NCI-H2081 (cell line): Measurements from ENCODE around the gene PTGFR.

Experiments used
- DNase-seq, 2 experiments: peaks; one replicate each; lab custom pipeline; 2025; lab: John Stamatoyannopoulos, UW

The PTGFR gene

GRCh38 chr1:78520843-78521242 lies 30.1 kb downstream of the PTGFR start:
- DNase-seq = no peak

DNA sequence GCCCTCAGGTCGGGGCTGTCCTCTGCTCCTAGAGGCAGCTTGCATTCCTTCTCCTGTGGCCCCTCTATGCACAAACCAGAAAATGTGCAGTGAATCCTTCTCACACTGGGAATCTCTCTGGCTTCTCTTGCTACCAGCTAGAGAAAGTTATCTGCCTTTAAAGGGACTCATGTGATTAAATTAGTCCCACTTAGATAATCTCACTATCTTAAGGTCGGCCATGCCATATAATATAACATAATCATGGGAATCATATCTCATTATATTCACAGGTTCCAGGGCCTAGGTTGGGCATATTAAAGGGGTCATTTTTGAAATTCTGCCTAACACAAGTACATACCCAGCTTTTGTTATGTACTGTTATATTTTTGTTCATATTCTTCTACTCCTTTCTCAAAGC lies 31.4 kb downstream of the PTGFR start:
- DNase-seq = no peak

DNA sequence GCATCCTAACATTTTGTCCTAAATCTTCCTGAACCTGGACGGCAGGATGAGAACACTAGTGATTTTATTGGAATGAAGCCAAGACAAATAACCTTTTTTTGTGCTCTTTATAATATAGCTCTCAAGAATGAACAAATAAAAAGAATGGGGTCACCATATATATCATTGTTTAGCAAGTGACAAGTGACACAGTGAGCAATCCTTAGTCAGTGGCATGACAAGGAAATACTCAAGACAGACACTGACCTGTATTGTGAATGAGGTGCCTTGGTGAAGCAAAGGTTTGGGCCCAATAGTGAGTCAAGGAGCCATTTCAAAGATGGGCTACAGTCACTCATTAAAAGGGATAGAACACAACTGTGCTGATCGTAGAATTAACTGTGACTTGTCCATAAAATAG lies 35.7 kb downstream of the PTGFR start:
- no peak for DNase-seq

DNA sequence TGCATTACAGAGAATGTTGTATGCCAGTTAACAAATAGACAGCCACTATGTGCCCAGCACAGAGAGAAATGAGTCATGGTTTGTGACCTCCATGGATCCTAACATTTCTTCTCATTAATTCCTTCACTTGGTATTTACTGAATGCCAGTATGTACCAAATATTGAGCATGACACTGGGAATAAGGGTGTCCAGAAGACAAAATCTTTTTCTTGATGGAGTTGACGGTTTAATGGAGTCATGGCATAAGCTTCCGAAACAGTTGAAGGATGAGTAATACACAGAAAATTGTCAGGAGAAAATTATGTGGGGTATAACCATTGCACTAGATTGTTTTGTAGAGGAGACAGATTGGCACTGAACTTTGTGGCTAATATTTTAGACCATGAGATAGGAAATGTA lies 36.9 kb downstream of the PTGFR start:
- no peak for DNase-seq

DNA sequence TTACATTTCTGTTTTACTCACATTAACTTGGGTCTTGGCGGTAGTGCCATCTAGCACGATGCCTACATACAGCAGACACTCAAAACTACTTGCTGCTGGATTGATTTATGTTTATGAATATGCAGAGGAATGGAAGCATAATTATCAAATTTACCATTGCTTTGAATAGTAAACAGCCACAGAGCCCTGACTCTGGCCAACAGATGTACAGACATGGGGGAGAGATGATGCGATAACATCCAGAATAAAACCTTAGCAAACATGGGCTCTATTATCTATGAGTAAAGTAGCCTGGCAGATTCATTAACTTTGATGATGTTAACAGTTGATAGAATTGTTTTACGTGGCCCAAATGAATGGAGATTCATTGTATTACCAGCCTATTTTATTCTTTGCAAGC lies 42.8 kb downstream of the PTGFR start:
- DNase-seq = no peak

- no peak for DNase-seq
These were observed 44.5 kb downstream of the PTGFR start for GRCh38 chr1:78535286-78535685.

DNA sequence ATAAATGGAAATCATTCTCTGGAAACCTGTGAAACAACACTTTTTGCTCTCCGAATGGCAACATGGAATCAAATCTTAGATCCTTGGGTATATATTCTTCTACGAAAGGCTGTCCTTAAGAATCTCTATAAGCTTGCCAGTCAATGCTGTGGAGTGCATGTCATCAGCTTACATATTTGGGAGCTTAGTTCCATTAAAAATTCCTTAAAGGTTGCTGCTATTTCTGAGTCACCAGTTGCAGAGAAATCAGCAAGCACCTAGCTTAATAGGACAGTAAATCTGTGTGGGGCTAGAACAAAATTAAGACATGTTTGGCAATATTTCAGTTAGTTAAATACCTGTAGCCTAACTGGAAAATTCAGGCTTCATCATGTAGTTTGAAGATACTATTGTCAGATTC lies 45.7 kb downstream of the PTGFR start:
- no peak for DNase-seq

- DNase-seq = no peak
These were observed 49.3 kb downstream of the PTGFR start for GRCh38 chr1:78540048-78540447.

DNA sequence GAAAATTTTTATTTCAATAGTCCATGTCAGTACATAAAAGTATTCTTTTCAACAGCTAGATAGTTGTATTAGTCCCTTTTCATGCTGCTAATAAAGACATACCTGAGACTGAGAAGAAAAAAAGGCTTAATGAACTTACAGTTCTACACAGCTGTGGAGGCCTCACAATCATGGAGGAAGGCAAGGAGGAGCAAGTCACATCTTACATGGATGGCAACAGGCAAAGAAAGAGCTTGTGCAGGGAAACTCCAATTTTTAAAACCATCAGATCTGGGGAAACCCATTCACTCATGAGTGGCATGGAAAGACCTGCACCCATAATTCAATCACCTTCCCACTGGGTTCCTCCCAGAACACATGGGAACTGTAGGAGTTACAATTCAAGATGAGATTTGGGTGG lies 50.7 kb downstream of the PTGFR start:
- DNase-seq = no peak

GRCh38 chr1:78543941-78544643 lies 53.3 kb downstream of the PTGFR start:
- no peak for DNase-seq

DNA sequence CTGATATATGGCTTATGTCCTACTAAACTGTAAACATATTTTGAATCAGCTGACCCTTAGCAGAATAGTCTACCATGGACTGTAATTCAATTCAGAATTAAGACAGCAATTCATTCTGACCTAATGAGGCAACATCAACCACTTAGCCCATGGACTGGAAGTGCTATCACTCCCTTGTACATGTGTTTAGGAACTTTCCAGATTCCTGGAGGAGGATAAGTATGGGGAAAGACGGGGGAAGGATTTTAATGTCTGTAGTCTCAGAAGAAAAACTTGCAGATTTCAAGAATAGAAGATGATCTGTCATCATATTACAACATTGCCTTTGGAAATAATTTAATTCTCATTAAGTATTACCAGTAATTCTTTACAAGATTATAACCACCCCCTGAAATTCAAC lies 56.3 kb downstream of the PTGFR start:
- DNase-seq = no peak

- no peak for DNase-seq
These were observed 58.6 kb downstream of the PTGFR start for GRCh38 chr1:78549331-78549730.

GRCh38 chr1:78549891-78550290 lies 59.1 kb downstream of the PTGFR start:
- DNase-seq = no peak

- DNase-seq = no peak
These were observed 63.1 kb downstream of the PTGFR start for GRCh38 chr1:78553859-78554258.

GRCh38 chr1:78554840-78555239 lies 64.1 kb downstream of the PTGFR start:
- no peak for DNase-seq

- no peak for DNase-seq
These were observed 68.9 kb downstream of the PTGFR start for GRCh38 chr1:78559680-78560079.

GRCh38 chr1:78560811-78561210 lies 70.0 kb downstream of the PTGFR start:
- no peak for DNase-seq

- no peak for DNase-seq
These were observed 71.1 kb downstream of the PTGFR start for GRCh38 chr1:78561856-78562255.

DNA sequence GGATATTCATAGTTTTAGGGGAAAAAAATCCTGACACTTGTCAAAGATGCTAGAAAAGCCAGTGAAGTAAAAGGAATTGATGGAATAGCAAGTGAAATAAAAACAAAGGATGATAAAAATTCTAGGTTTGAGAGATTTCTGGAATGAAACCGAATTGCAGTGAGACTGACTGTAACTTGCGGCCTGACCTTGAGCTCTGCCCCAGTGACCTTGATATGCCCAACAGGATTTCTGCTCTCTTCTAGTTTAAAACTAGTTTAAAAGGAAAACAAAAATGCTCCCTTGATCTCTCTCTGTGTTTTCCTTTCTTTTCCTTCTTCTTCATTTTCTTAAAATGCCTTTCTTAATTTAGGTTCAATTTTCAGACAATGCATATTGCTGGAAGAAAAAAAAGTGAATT lies 74.6 kb downstream of the PTGFR start:
- no peak for DNase-seq

- no peak for DNase-seq
These were observed 79.8 kb downstream of the PTGFR start for GRCh38 chr1:78570539-78570938.

- DNase-seq = no peak
These were observed 86.7 kb downstream of the PTGFR start for GRCh38 chr1:78577257-78578100.

DNA sequence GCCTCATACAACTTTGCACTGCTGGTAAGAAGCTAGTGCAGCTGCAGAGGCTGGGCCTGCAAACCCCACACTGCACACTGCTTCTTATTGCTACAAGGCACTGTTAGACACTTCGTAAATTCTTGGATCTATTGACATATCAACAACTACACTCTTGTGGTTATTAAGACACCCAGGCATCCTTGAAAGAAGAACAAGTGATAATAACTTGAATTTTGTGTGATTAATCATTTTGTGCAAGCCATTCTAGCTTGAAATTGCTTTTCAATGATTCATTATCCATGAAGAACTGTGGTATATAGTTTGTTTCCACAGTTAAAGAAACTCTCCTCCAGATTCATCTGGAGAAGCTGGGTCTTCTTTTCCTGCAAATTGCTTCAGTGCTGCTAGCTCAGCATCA lies 95.8 kb downstream of the PTGFR start:
- no peak for DNase-seq

GRCh38 chr1:78587211-78587610 lies 96.4 kb downstream of the PTGFR start:
- DNase-seq = no peak
